H9 (cell line): ENCODE measurements around the gene SLC9A7. TPM values are rescaled to one million over a fixed set of nuclear protein-coding genes. Genes with fewer than 3 reads are reported as not detected.

Source experiments
- DNase-seq: peaks from one replicate; pipeline ENCODE4 v3.0.0-alpha.2; 2017
- H2AFZ ChIP-seq: one replicate; pipeline ENCODE4 v1.6.1; 2013; ENCODE audit warnings: mild to moderate bottlenecking, low read length, control low read depth, moderate library complexity
- H2AK5ac ChIP-seq: 2 replicates; pipeline ENCODE4 v1.6.1; 2013; ENCODE audit warnings: low read length, control low read depth, mixed read lengths; ENCODE audit not compliant: insufficient read length
- H2BK120ac ChIP-seq: one replicate; pipeline ENCODE4 v1.6.1; 2013; ENCODE audit warnings: low read depth, mild to moderate bottlenecking, low read length, control low read depth, inconsistent platforms; ENCODE audit not compliant: poor library complexity, severe bottlenecking
- H2BK12ac ChIP-seq: 2 replicates; pipeline ENCODE4 v1.6.1; 2013; ENCODE audit warnings: low read length, control low read depth, mixed read lengths, low read depth; ENCODE audit not compliant: insufficient read length
- H2BK15ac ChIP-seq: 2 replicates; pipeline ENCODE4 v1.6.1; 2013; ENCODE audit warnings: low read depth, low read length, control low read depth
- H2BK20ac ChIP-seq: one replicate; pipeline ENCODE4 v1.6.1; 2013; ENCODE audit warnings: low read depth, mild to moderate bottlenecking, low read length, control low read depth, inconsistent platforms; ENCODE audit not compliant: poor library complexity, severe bottlenecking
- H2BK5ac ChIP-seq: 2 replicates; pipeline ENCODE4 v1.6.1; 2013; ENCODE audit warnings: low read length, control low read depth, mixed read lengths; ENCODE audit not compliant: insufficient read length
- H3K14ac ChIP-seq: 2 replicates; pipeline ENCODE4 v1.6.1; 2013; ENCODE audit warnings: low read length, control low read depth; ENCODE audit not compliant: insufficient read depth
- H3K18ac ChIP-seq: 2 replicates; pipeline ENCODE4 v1.6.1; 2013; ENCODE audit warnings: low read depth, mild to moderate bottlenecking, mixed read lengths, low read length, control low read depth; ENCODE audit not compliant: insufficient read length
- H3K23ac ChIP-seq: 2 replicates; pipeline ENCODE4 v1.6.1; 2013; ENCODE audit warnings: low read length, control low read depth, mixed read lengths, low read depth; ENCODE audit not compliant: insufficient read length
- H3K23me2 ChIP-seq: 2 replicates; pipeline ENCODE4 v1.6.1; 2013; ENCODE audit warnings: low read depth, mild to moderate bottlenecking, mixed read lengths, low read length, control low read depth; ENCODE audit not compliant: insufficient read length, poor library complexity, severe bottlenecking
- H3K27ac ChIP-seq: 2 replicates; pipeline ENCODE4 v1.5.1; 2013; ENCODE audit warnings: low read length, control low read depth, mixed read lengths, low read depth; ENCODE audit not compliant: insufficient read length
- H3K27me3 ChIP-seq: 2 replicates; pipeline ENCODE4 v1.6.1; 2013; ENCODE audit warnings: low read length, control low read depth, inconsistent platforms; ENCODE audit not compliant: insufficient read depth
- H3K4ac ChIP-seq: 2 replicates; pipeline ENCODE4 v1.6.1; 2013; ENCODE audit warnings: low read depth, mild to moderate bottlenecking, control low read depth, inconsistent platforms, low read length, moderate library complexity
- H3K4me1 ChIP-seq: 2 replicates; pipeline ENCODE4 v1.6.1; 2013; ENCODE audit warnings: low read length, control low read depth, inconsistent platforms; ENCODE audit not compliant: insufficient read depth
- H3K4me2 ChIP-seq: 2 replicates; pipeline ENCODE4 v1.6.1; 2013; ENCODE audit warnings: low read length, control low read depth, mixed read lengths; ENCODE audit not compliant: insufficient read length, insufficient read depth
- H3K56ac ChIP-seq: 2 replicates; pipeline ENCODE4 v1.6.1; 2013; ENCODE audit warnings: low read depth, mild to moderate bottlenecking, mixed read lengths, low read length, control low read depth; ENCODE audit not compliant: insufficient read length
- H3K79me1 ChIP-seq: 2 replicates; pipeline ENCODE4 v1.6.1; 2013; ENCODE audit warnings: low read depth, mild to moderate bottlenecking, moderate library complexity, low read length, control low read depth, inconsistent platforms; ENCODE audit not compliant: insufficient read depth, poor library complexity, severe bottlenecking
- H3K79me2 ChIP-seq: 2 replicates; pipeline ENCODE4 v1.6.1; 2013; ENCODE audit warnings: low read length, control low read depth, inconsistent platforms; ENCODE audit not compliant: insufficient read depth
- H3K9ac ChIP-seq: 2 replicates; pipeline ENCODE4 v1.6.1; 2013; ENCODE audit warnings: low read length, control low read depth, mixed read lengths; ENCODE audit not compliant: insufficient read length; ENCODE audit errors: extremely low read depth
- H3K9me3 ChIP-seq: one replicate; pipeline ENCODE4 v1.6.1; 2013; ENCODE audit warnings: low read depth, low read length, inconsistent platforms; ENCODE audit not compliant: control insufficient read depth
- H3T11ph ChIP-seq: one replicate; pipeline ENCODE4 v1.6.1; 2013; ENCODE audit warnings: mild to moderate bottlenecking, low read length, control low read depth, inconsistent platforms
- H4K20me1 ChIP-seq: one replicate; pipeline ENCODE4 v1.6.1; 2013; ENCODE audit not compliant: control insufficient read depth, insufficient read length, insufficient read depth
- H4K5ac ChIP-seq: 2 replicates; pipeline ENCODE4 v1.6.1; 2013; ENCODE audit warnings: low read depth, mild to moderate bottlenecking, mixed read lengths, low read length, control low read depth; ENCODE audit not compliant: insufficient read length
- H4K8ac ChIP-seq: replicated peaks from 2 replicates; pipeline ENCODE4 v1.6.1; 2013; ENCODE audit warnings: low read length, control low read depth, mixed read lengths, low read depth; ENCODE audit not compliant: insufficient read length
- H4K91ac ChIP-seq: 2 replicates; pipeline ENCODE4 v1.6.1; 2013; ENCODE audit warnings: low read depth, mild to moderate bottlenecking, moderate library complexity, mixed read lengths, low read length, control low read depth; ENCODE audit not compliant: insufficient read length
- H3K27ac Mint-ChIP-seq, 3 experiments: 2 replicates in 2 of 3; 3 replicates in 1 of 3; pipeline ENCODE4 v1.8.0; 2020 to 2021; ENCODE audit warnings: mixed read lengths in 3 of 3, mild to moderate bottlenecking in 1 of 3, moderate library complexity in 1 of 3
- H3K27me3 Mint-ChIP-seq: 2 replicates; pipeline ENCODE4 v1.8.0; 2021; ENCODE audit warnings: low read depth, mild to moderate bottlenecking, moderate library complexity, mixed read lengths
- H3K36me3 Mint-ChIP-seq, 3 experiments: 2 replicates in 2 of 3; 3 replicates in 1 of 3; pipeline ENCODE4 v1.8.0; 2020 to 2021; ENCODE audit warnings: low read depth in 3 of 3, mixed read lengths in 3 of 3; ENCODE audit not compliant: insufficient read depth in 1 of 3
- H3K4me1 Mint-ChIP-seq, 2 experiments: 2 replicates each; pipeline ENCODE4 v1.8.0; 2020; ENCODE audit warnings: mixed read lengths in 2 of 2
- H3K4me3 Mint-ChIP-seq, 2 experiments: 2 replicates in 1 of 2; 3 replicates in 1 of 2; pipeline ENCODE4 v1.8.0; 2020 to 2021; ENCODE audit warnings: mild to moderate bottlenecking in 2 of 2, mixed read lengths in 2 of 2, moderate library complexity in 1 of 2
- H3K9me3 Mint-ChIP-seq, 2 experiments: 2 replicates in 1 of 2; 3 replicates in 1 of 2; pipeline ENCODE4 v1.8.0; 2020; ENCODE audit warnings: mild to moderate bottlenecking in 2 of 2, mixed read lengths in 2 of 2, moderate library complexity in 1 of 2
- CTCF ChIP-seq: fragments of 200-600 bp; sonication (generic); conservative IDR thresholded peaks from 3 replicates; pipeline ENCODE4 v1.8.0; 2021; ENCODE audit warnings: antibody characterized with exemption, mild to moderate bottlenecking
- WGBS: extraction: QIAGEN DNeasy Blood & Tissue Kit; methylation state at CpG from one replicate; pipeline ENCODE4 v1.1.7; 2013; ENCODE audit warnings: missing lambda C conversion rate, low lambda C conversion rate, mixed read lengths; ENCODE audit not compliant: insufficient read length; ENCODE audit errors: extremely low coverage; 5-methylcytosine and 5-hydroxymethylcytosine counted together
- total RNA-seq: library from RNA; stranded (reverse); gene quantifications from 2 replicates; pipeline ENCODE4 v1.2.1, GENCODE V29; 2021

SLC9A7 gene
- total RNA-seq, 1 experiment from 2014 or later = 5.9 TPM

DNA sequence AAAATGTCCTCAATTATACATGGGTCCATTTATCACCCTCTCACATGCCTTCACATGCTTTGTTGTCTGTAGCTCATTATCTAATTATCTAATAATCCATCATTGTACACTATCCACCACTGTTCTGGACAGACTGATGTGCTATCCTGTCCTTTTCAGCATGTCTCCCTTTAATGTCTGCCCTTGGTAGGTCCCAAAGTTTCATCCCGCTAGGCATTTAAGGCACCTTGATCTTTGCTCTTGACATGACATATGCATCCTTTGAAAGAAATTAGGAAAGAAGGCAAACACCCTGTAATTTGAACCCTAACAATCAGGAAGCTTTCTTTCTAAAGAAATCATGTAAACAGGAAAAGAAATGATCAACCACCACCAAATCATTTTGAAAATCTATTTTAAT lies 179.7 kb downstream of the SLC9A7 start:
- no CpG with 5 or more reads among the region's 1 CpG for WGBS
- Histone ChIP-seq H3K27ac (no peak overlapping the region), H2BK5ac (no peak overlapping the region), H3K56ac (no peak overlapping the region), H3K23me2 (peaks cover 5% of the 10 kb centered on the region), H4K20me1 (no peaks in the 10 kb centered on the region), H3K14ac (no peak overlapping the region), H3K4me2 (no peak overlapping the region), H3K9me3 (peaks cover 14% of the 10 kb centered on the region), H3T11ph (no peak overlapping the region), H3K4me1 (no peaks in the 10 kb centered on the region; the same call in 1 of the 2 replicates), H2BK20ac (no peak overlapping the region), H3K79me1 (no peaks in the 10 kb centered on the region), H4K5ac (no peak overlapping the region), H2AFZ (no peak overlapping the region), H2BK15ac (no peak overlapping the region), H3K23ac (no peak overlapping the region), H3K9ac (no peak overlapping the region), H4K8ac (no peak overlapping the region), H3K79me2 (peaks cover 16% of the 10 kb centered on the region; the same call in 1 of the 2 replicates), H4K91ac (no peak overlapping the region), H2BK120ac (no peak overlapping the region), H2AK5ac (no peak overlapping the region), H3K4ac (no peak overlapping the region), H2BK12ac (no peak overlapping the region), H3K27me3 (no peaks in the 10 kb centered on the region; the same call in 1 of the 2 replicates), H3K18ac (no peak overlapping the region)
- no peak for DNase-seq
- no peak for TF ChIP-seq CTCF
- Mint-ChIP-seq H3K27me3 (peaks cover 2% of the 10 kb centered on the region), H3K36me3 (peaks cover 22 to 46% (median 26%) of the 10 kb centered on the region in 3 experiments), H3K4me3 (no peak overlapping the region), H3K27ac (no peak overlapping the region), H3K4me1 (peaks cover 26 to 33% of the 10 kb centered on the region in 2 experiments), H3K9me3 (peaks cover 67 to 72% of the 10 kb centered on the region in 2 experiments)
